ENCODE data around the gene DCAF5.

- TF ChIP-seq POLR2A (IDR thresholded peaks at IDR 0.05): no peak
- TF ChIP-seq, protein P1, sequence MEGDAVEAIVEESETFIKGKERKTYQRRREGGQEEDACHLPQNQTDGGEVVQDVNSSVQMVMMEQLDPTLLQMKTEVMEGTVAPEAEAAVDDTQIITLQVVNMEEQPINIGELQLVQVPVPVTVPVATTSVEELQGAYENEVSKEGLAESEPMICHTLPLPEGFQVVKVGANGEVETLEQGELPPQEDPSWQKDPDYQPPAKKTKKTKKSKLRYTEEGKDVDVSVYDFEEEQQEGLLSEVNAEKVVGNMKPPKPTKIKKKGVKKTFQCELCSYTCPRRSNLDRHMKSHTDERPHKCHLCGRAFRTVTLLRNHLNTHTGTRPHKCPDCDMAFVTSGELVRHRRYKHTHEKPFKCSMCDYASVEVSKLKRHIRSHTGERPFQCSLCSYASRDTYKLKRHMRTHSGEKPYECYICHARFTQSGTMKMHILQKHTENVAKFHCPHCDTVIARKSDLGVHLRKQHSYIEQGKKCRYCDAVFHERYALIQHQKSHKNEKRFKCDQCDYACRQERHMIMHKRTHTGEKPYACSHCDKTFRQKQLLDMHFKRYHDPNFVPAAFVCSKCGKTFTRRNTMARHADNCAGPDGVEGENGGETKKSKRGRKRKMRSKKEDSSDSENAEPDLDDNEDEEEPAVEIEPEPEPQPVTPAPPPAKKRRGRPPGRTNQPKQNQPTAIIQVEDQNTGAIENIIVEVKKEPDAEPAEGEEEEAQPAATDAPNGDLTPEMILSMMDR (IDR thresholded peaks at IDR 0.05): no peak
Measured at GRCh38 chr14:69059658-69060623, 93.0 kb downstream of the DCAF5 start.
